PC-9 (cell line): ENCODE results near the gene RAB25.

ENCODE experiments used
- CTCF ChIP-seq: fragments of 200-600 bp; sonication (generic); conservative IDR thresholded peaks from 2 replicates; pipeline ENCODE4 v1.6.1; 2017; ENCODE audit warnings: mixed run types, antibody characterized with exemption, mild to moderate bottlenecking, moderate library complexity
- EZH2 ChIP-seq: fragments of 200-600 bp; sonication (generic); IDR thresholded peaks from 2 replicates; pipeline ENCODE4 v1.8.0; 2017; ENCODE audit warnings: antibody characterized with exemption, low read depth

- TF ChIP-seq CTCF (no peak), EZH2 (no peak)
These were observed 38.3 kb downstream of the RAB25 start for GRCh38 chr1:156099282-156099681.
